PC-3 (cell line): Measurements from ENCODE around the gene HOXC4.

ENCODE experiments used
- CTCF ChIP-seq: fragments of 300-600 bp; sonication (generic); conservative IDR thresholded peaks from 2 replicates; pipeline ENCODE4 v1.5.1; 2017; ENCODE audit warnings: antibody characterized with exemption, low read depth, mild to moderate bottlenecking, low read length
- EZH2 ChIP-seq: fragments of 300-600 bp; sonication (generic); IDR thresholded peaks from one replicate; pipeline ENCODE4 v1.6.1; 2017; ENCODE audit warnings: antibody characterized with exemption, mild to moderate bottlenecking, low read length; ENCODE audit not compliant: unreplicated experiment
- EZH2phosphoT487 ChIP-seq: fragments of 300-600 bp; sonication (generic); IDR thresholded peaks from 2 replicates; pipeline ENCODE4 v1.6.1; 2018; ENCODE audit warnings: mild to moderate bottlenecking, antibody characterized with exemption, low read length, borderline replicate concordance

- TF ChIP-seq CTCF (no peak), EZH2phosphoT487 (no peak), EZH2 (no peak)
Measured at GRCh38 chr12:54065677-54066076, 12.0 kb downstream of the HOXC4 start.
